Prostate gland (tissue), 2 donors: ENCODE data around the gene BTBD9. TPM values are rescaled to one million over a fixed set of nuclear protein-coding genes. Genes with fewer than 3 reads are reported as not detected.

ENCODE experiments used
- DNase-seq: peaks from one replicate; pipeline ENCODE4 v3.0.0-alpha.2; 2019; ENCODE audit warnings: low spot score
- H3K27ac ChIP-seq, 2 donors: fragments of 200-600 bp; sonication (generic); 2 replicates each; pipeline ENCODE4 v1.5.1; 2017 to 2019
- H3K27me3 ChIP-seq: fragments of 200-600 bp; sonication (generic); replicated peaks from 2 replicates; pipeline ENCODE4 v1.5.1; 2019; ENCODE audit not compliant: insufficient read depth
- H3K36me3 ChIP-seq, 2 donors: fragments of 200-600 bp; sonication (generic); 1 replicate in 1 of 2; 2 replicates in 1 of 2; pipeline versions ENCODE4 v1.5.1 to v1.8.1; 2017 to 2019
- H3K4me1 ChIP-seq: fragments of 200-600 bp; sonication (generic); replicated peaks from 2 replicates; pipeline ENCODE4 v1.5.1; 2019
- H3K4me3 ChIP-seq, 2 donors: fragments of 200-600 bp; sonication (generic); 2 replicates each; pipeline ENCODE4 v1.5.1; 2017 to 2019
- H3K9me3 ChIP-seq: fragments of 200-600 bp; sonication (generic); 2 replicates; pipeline ENCODE4 v1.5.1; 2017
- POLR2A ChIP-seq: fragments of 450-650 bp; IDR thresholded peaks from one replicate; pipeline ENCODE4 v1.6.1; 2016; ENCODE audit warnings: antibody characterized with exemption, mild to moderate bottlenecking
- POLR2AphosphoS5 ChIP-seq: sonication (generic); formaldehyde crosslinking; IDR thresholded peaks from one replicate; pipeline ENCODE4 v1.6.1; 2017; ENCODE audit warnings: antibody characterized with exemption
- WGBS: methylation state at CpG from one replicate; pipeline ENCODE4 v1.1.5; 2018; 5-methylcytosine and 5-hydroxymethylcytosine counted together
- intact Hi-C: fragments of 100-400 bp; cut with DNase I; formaldehyde crosslinking; loops from one replicate; pipeline ENCODE4 v1.14.2; 2022
- total RNA-seq, 2 donors: library from RNA; depleted of rRNA; stranded (reverse); fragments of >200 nt; gene quantifications; one replicate each; pipeline ENCODE4 v1.1.0, GENCODE V29; 2016
- TF ChIP-seq, protein P1 (sequence below), 4 experiments: fragments of 200-600 bp in 2 of 4; fragments of 450-650 bp in 2 of 4; sonication (generic) in 2 of 4; IDR thresholded peaks; 1 replicate in 3 of 4; 2 replicates in 1 of 4; pipeline ENCODE4 v1.5.1; 2016 to 2019; ENCODE audit warnings: antibody characterized with exemption in 4 of 4, mild to moderate bottlenecking in 2 of 4, moderate library complexity in 2 of 4

The BTBD9 gene
- total RNA-seq, 2 donors from 2014 or later = 11.2 to 17.4 TPM

DNA sequence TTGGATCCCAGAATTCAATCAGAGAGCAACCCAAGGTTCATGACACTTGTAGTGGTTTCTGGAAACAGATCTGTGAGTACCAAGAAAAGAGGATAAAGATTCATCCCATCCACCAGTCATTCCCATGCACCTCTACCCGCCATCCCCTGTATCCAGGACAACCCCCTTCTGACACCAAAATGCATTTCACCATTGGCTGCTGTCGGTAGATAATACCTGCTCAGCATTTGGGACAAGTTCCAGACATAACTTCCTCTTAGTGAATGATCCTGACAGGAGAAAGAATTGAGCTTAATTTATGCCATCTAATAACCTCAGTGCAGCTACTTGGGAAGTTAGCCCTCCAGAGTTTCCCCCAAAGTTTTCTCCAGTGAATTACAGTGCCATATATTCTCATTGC, 491.1 kb downstream of the BTBD9 start:
- Histone ChIP-seq H3K36me3 (no peaks in the 10 kb centered on the region), H3K9me3 (no peaks in the 10 kb centered on the region), H3K27me3 (no peaks in the 10 kb centered on the region), H3K4me3 (no peak overlapping the region), H3K4me1 (no peaks in the 10 kb centered on the region), H3K27ac (no peak overlapping the region)
- DNase-seq = no peak
- intact Hi-C loops = no loop called here
- 70% methylated on average over 2 of the region's 2 CpGs for WGBS
- TF ChIP-seq, protein P1, sequence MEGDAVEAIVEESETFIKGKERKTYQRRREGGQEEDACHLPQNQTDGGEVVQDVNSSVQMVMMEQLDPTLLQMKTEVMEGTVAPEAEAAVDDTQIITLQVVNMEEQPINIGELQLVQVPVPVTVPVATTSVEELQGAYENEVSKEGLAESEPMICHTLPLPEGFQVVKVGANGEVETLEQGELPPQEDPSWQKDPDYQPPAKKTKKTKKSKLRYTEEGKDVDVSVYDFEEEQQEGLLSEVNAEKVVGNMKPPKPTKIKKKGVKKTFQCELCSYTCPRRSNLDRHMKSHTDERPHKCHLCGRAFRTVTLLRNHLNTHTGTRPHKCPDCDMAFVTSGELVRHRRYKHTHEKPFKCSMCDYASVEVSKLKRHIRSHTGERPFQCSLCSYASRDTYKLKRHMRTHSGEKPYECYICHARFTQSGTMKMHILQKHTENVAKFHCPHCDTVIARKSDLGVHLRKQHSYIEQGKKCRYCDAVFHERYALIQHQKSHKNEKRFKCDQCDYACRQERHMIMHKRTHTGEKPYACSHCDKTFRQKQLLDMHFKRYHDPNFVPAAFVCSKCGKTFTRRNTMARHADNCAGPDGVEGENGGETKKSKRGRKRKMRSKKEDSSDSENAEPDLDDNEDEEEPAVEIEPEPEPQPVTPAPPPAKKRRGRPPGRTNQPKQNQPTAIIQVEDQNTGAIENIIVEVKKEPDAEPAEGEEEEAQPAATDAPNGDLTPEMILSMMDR (IDR thresholded peaks at IDR 0.05) = no peak
- TF ChIP-seq POLR2A (no peak), POLR2AphosphoS5 (no peak)

DNA sequence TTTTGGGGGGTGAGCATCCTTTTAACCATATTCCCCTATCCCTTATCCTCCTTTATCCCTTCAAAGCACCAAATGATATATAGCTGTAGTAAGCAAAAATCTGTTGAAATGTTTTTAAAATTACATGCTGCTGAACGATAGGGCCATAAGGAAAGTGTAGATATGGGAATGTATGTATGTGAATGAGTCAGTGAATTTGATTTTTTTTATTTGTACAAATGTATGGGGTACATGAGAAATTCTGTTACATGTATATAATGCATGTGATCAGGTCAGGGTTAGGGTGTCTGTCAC, 493.0 kb downstream of the BTBD9 start:
- WGBS = 100% methylated on average over 1 of the region's 1 CpG

DNA sequence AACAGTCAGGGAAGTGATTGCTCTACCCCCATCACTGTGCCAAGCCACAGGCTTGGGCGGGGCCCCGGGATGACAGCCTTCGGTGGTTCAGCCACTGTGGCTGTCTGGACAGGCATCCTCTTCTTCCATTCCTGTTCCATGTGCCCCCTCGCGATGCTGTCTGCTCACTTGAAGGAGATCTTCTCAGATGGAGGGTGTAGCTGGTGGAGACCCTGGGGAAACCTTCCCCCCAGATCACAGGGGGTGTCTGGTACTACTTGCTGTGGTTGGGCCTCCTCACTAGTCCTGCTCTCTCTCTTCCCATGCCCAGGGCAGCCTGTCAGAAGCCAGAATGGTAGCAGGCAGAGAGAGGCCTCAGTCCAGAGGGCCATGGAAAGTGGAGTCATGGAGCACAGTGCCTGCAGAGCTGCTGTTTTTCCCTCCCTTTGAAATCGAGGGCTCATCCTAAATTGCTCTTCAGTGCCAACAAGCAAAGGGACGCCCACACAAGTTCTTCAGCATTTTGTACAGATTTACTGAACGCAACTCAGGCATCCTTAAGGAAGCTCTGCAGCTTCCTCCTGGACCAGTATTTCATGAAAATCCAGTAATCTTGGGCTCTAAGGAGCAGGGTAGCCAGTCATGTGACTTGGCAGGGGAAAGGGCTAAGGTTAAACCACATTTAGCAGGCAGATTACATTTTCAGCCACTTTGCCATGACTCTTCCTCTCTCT, 493.6 kb downstream of the BTBD9 start:
- intact Hi-C loops = no loop called here
- WGBS = 83% methylated on average over 8 of the region's 8 CpGs
- Histone ChIP-seq H3K36me3 (no peaks in the 10 kb centered on the region), H3K9me3 (no peaks in the 10 kb centered on the region), H3K27me3 (no peaks in the 10 kb centered on the region), H3K4me3 (no peak overlapping the region), H3K27ac (no peak overlapping the region), H3K4me1 (no peaks in the 10 kb centered on the region)
- no peak for DNase-seq
- TF ChIP-seq, protein P1 (IDR thresholded peaks at IDR 0.05) = no peak
- TF ChIP-seq POLR2A (no peak), POLR2AphosphoS5 (no peak)

More for the DNA sequence above, 493.0 kb downstream of the BTBD9 start:
- no peaks in the 10 kb centered on the region for H3K27me3 ChIP-seq
- intact Hi-C loops = no loop called here
- H3K4me3 ChIP-seq = no peak overlapping the region
- no peak overlapping the region for H3K27ac ChIP-seq
- H3K4me1 ChIP-seq = no peaks in the 10 kb centered on the region
- TF ChIP-seq, protein P1 (IDR thresholded peaks at IDR 0.05) = no peak
- TF ChIP-seq POLR2A (no peak), POLR2AphosphoS5 (no peak)
- H3K9me3 ChIP-seq = no peaks in the 10 kb centered on the region
- no peaks in the 10 kb centered on the region for H3K36me3 ChIP-seq
- DNase-seq = no peak

DNA sequence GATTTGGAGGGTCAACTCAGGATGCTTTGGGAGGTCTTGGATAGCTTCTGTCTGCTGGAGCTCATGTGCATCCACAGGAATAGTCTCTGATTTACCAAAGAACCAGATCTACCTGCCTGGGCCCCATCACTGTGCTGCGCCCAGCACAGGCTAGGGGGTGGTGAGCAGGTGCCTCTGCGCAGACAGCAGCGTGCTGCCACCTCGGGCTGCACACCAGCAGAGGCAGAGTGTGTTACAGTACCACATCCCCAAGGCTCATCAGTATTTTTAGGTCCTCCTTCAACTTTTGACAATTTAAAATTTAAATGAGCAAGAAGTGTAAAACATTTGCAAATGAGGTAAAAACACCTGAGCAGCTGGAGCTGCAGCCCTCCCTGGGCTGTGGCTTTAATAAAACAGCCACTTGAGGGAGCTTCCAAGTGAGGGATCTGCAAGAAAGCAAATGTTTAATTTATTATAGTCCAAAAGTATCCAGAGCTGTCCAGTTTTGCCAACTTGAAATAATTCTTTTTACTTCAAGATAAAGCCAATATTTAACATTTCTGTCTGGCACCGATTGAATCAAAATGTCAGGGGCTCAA, 495.3 kb downstream of the BTBD9 start:
- H3K4me1 ChIP-seq = no peaks in the 10 kb centered on the region
- H3K27ac ChIP-seq = no peak overlapping the region
- TF ChIP-seq POLR2A (no peak), POLR2AphosphoS5 (no peak)
- TF ChIP-seq, protein P1 (IDR thresholded peaks at IDR 0.05) = no peak
- H3K36me3 ChIP-seq = no peaks in the 10 kb centered on the region
- WGBS = 89% methylated on average over 5 of the region's 5 CpGs
- H3K4me3 ChIP-seq = no peak overlapping the region
- DNase-seq = no peak
- no peaks in the 10 kb centered on the region for H3K9me3 ChIP-seq
- no peaks in the 10 kb centered on the region for H3K27me3 ChIP-seq
- intact Hi-C loops = no loop called here
